Omental fat pad (tissue), 4 donors: Measurements from ENCODE around the gene DNAH1. TPM values are rescaled to one million over a fixed set of nuclear protein-coding genes. Genes with fewer than 3 reads are reported as not detected.

ENCODE experiments used
- ATAC-seq: fragments of 150-250 bp; one replicate; pipeline ENCODE4 v1.9.1; 2016; ENCODE audit warnings: mild to moderate bottlenecking, moderate library complexity; ENCODE audit not compliant: low FRiP score
- DNase-seq: peaks from one replicate; pipeline ENCODE4 v3.0.0-alpha.2; 2019; ENCODE audit warnings: low spot score
- CTCF ChIP-seq, 3 donors: fragments of 450-650 bp; IDR thresholded peaks; one replicate each; pipeline ENCODE4 v1.5.1; 2016 to 2017; ENCODE audit warnings: antibody characterized with exemption in 3 of 3, mild to moderate bottlenecking in 3 of 3, moderate library complexity in 2 of 3
- total RNA-seq, 4 donors: library from RNA; depleted of rRNA; stranded (reverse); fragments of >200 nt; gene quantifications; one replicate each; pipeline ENCODE4 v1.1.0, GENCODE V29; 2016

Gene DNAH1
- total RNA-seq, 4 donors from 2014 or later, result 6.7 to 24.9 (median 14.1) TPM

- DNase-seq, result no peak
- no peak for ATAC-seq
- no peak for TF ChIP-seq CTCF (IDR thresholded peaks at IDR 0.05)
Observed at GRCh38 chr3:52442409-52443267, 126.5 kb downstream of the DNAH1 start.

- no peak for ATAC-seq
- DNase-seq, result no peak
- TF ChIP-seq CTCF (IDR thresholded peaks at IDR 0.05), result no peak
Observed at GRCh38 chr3:52443268-52443610, 127.1 kb downstream of the DNAH1 start.

GRCh38 chr3:52443791-52444687, 127.9 kb downstream of the DNAH1 start:
- DNase-seq (no peak), ATAC-seq (no peak)
- no peak for TF ChIP-seq CTCF (IDR thresholded peaks at IDR 0.05)

GRCh38 chr3:52444860-52445793, 129.0 kb downstream of the DNAH1 start, which contains the start of gene SEMA3G:
Gene SEMA3G (minus strand): TSS chr3:52445103. CDS start chr3:52445027, 76 bp downstream.
- DNase-seq, result no peak
- TF ChIP-seq CTCF (IDR thresholded peaks at IDR 0.05), result peak in 1 of 3 donors; percentile 9
- ATAC-seq, result no peak

- ATAC-seq (no peak), DNase-seq (no peak)
- no peak for TF ChIP-seq CTCF (IDR thresholded peaks at IDR 0.05)
Observed at GRCh38 chr3:52446042-52446441, 129.9 kb downstream of the DNAH1 start.
